ENCODE measurements around the gene RXFP1.

RXFP1 gene

DNA sequence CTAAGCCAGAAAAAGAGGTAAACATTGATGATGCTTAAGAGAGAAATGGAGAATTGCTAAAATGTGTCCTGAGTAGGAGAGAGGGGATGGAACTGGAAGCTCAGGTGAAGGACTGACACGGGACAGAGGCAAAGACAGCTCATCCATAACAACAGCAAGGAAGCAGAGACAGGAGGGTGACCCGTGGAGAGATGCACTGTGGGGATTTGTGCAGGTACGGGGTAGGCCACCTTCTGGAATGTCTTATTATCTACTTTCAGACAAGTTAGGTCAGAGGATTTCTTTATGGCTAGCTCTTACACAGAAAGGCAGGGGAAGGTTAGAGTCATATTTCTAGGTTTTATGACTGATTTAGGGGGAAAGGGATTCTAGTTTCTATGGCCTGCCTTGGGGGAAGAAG lies 31.7 kb downstream of the RXFP1 start:
- Histone ChIP-seq H3K79me2 (ENCODE audit: low read length) (no peaks in the 10 kb centered on the region), H3K9me3 (ENCODE audit: insufficient read depth, low read length) (no peaks in the 10 kb centered on the region), H3K36me3 (replicated peaks; ENCODE audit: low read depth, low read length) (no peaks in the 10 kb centered on the region), H3K4me1 (ENCODE audit: low read length) (no peaks in the 10 kb centered on the region), H3K4me2 (ENCODE audit: low read length) (no peak overlapping the region), H3K27me3 (ENCODE audit: low read depth, low read length) (no peaks in the 10 kb centered on the region), H4K20me1 (ENCODE audit: insufficient read depth, low read length) (no peaks in the 10 kb centered on the region), H3K4me3 (ENCODE audit: low read length) (no peak overlapping the region), H3K9ac (ENCODE audit: low read length) (no peak overlapping the region), H2AFZ (ENCODE audit: low read depth, low read length) (no peak overlapping the region), H3K27ac (ENCODE audit: low read length) (no peak overlapping the region)
- TF ChIP-seq, protein P1, sequence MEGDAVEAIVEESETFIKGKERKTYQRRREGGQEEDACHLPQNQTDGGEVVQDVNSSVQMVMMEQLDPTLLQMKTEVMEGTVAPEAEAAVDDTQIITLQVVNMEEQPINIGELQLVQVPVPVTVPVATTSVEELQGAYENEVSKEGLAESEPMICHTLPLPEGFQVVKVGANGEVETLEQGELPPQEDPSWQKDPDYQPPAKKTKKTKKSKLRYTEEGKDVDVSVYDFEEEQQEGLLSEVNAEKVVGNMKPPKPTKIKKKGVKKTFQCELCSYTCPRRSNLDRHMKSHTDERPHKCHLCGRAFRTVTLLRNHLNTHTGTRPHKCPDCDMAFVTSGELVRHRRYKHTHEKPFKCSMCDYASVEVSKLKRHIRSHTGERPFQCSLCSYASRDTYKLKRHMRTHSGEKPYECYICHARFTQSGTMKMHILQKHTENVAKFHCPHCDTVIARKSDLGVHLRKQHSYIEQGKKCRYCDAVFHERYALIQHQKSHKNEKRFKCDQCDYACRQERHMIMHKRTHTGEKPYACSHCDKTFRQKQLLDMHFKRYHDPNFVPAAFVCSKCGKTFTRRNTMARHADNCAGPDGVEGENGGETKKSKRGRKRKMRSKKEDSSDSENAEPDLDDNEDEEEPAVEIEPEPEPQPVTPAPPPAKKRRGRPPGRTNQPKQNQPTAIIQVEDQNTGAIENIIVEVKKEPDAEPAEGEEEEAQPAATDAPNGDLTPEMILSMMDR (IDR thresholded peaks at IDR 0.05; ENCODE audit: low read depth, low read length): no peak
- no peak for TF ChIP-seq EZH2phosphoT487 (IDR thresholded peaks at IDR 0.05; ENCODE audit: low read depth)

DNA sequence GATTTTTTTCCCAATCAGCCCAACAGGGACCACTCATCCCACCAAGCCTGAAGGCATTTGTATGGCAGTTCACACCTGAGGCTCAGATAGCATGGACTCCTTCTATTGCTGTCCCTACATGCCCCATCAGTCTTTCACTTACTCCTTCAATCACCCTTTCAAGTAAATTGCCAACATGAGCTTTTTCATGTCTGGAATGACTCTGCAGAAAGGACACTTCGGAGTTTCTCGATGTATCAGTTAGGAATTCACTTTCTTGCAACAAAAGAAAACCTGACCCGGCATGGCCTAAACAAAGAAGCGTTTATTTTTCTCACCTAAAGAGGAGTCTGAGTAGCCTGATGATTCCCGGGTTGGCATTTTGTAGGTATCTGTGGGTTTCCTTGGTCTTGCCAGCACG lies 38.6 kb downstream of the RXFP1 start:
- H3K4me3 ChIP-seq (ENCODE audit: low read length): no peak overlapping the region

DNA sequence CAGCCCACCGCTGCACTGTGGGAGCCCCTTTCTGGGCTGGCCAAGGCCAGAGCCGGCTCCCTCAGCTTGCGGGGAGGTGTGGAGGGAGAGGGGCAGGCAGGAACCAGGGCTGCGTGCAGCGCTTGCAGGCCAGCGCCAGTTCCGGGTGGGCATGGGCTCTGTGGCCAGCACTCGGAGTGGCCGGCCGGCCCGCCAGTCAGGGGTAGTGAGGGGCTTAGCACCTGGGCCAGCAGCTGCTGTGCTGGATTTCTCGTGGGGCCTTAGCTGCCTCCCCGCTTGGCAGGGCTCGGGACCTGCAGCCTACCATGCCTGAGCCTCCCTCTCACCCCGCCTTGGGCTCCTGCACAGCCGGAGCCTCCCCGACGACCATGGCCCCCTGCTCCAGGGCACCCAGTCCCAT lies 45.2 kb downstream of the RXFP1 start:
- H3K27ac ChIP-seq (ENCODE audit: low read length): no peak overlapping the region
- no peak for TF ChIP-seq EZH2phosphoT487 (IDR thresholded peaks at IDR 0.05; ENCODE audit: low read depth)
- TF ChIP-seq, protein P1 (IDR thresholded peaks at IDR 0.05; ENCODE audit: low read depth, low read length): no peak
- no peaks in the 10 kb centered on the region for H4K20me1 ChIP-seq (ENCODE audit: insufficient read depth, low read length)
- no peaks in the 10 kb centered on the region for H3K27me3 ChIP-seq (ENCODE audit: low read depth, low read length)
- H3K36me3 ChIP-seq (replicated peaks; ENCODE audit: low read depth, low read length): no peaks in the 10 kb centered on the region
- no peak overlapping the region for H3K4me2 ChIP-seq (ENCODE audit: low read length)
- no peak overlapping the region for H3K9ac ChIP-seq (ENCODE audit: low read length)
- no peaks in the 10 kb centered on the region for H3K4me1 ChIP-seq (ENCODE audit: low read length)
- H3K9me3 ChIP-seq (ENCODE audit: insufficient read depth, low read length): no peaks in the 10 kb centered on the region
- H3K79me2 ChIP-seq (ENCODE audit: low read length): no peaks in the 10 kb centered on the region
- no peak overlapping the region for H2AFZ ChIP-seq (ENCODE audit: low read depth, low read length)
- no peak overlapping the region for H3K4me3 ChIP-seq (ENCODE audit: low read length)

More for the DNA sequence above, 38.6 kb downstream of the RXFP1 start:
- Histone ChIP-seq H3K4me1 (ENCODE audit: low read length) (no peaks in the 10 kb centered on the region), H3K79me2 (ENCODE audit: low read length) (no peaks in the 10 kb centered on the region), H3K9me3 (ENCODE audit: insufficient read depth, low read length) (no peaks in the 10 kb centered on the region), H3K36me3 (replicated peaks; ENCODE audit: low read depth, low read length) (no peaks in the 10 kb centered on the region), H3K27me3 (ENCODE audit: low read depth, low read length) (no peaks in the 10 kb centered on the region), H2AFZ (ENCODE audit: low read depth, low read length) (no peak overlapping the region), H3K4me2 (ENCODE audit: low read length) (no peak overlapping the region), H3K9ac (ENCODE audit: low read length) (no peak overlapping the region), H3K27ac (ENCODE audit: low read length) (no peak overlapping the region), H4K20me1 (ENCODE audit: insufficient read depth, low read length) (no peaks in the 10 kb centered on the region)
- TF ChIP-seq, protein P1 (IDR thresholded peaks at IDR 0.05; ENCODE audit: low read depth, low read length): no peak
- TF ChIP-seq EZH2phosphoT487 (IDR thresholded peaks at IDR 0.05; ENCODE audit: low read depth): no peak

DNA sequence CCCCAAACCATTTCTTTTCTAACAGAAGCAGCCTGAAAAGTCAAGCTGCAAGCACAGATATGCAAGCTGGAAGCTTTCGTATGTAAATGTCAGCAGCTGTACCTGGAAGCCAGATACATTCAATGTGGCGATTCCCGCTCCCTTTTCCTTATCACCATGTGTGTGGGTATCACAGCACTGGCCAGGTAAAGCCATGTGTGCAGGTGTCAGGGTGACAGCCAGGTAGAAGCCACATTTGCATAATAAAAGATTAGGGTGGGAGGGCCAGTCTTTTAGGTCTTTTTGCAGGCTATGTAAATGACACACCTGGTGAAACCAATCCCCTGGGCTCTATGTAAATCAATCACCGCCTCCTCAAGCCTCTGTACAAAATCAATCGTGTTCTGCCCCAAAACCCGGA lies 50.1 kb downstream of the RXFP1 start:
- H3K27me3 ChIP-seq (ENCODE audit: low read depth, low read length): no peaks in the 10 kb centered on the region
- H3K79me2 ChIP-seq (ENCODE audit: low read length): no peaks in the 10 kb centered on the region
- H3K4me2 ChIP-seq (ENCODE audit: low read length): no peak overlapping the region
- H4K20me1 ChIP-seq (ENCODE audit: insufficient read depth, low read length): no peaks in the 10 kb centered on the region
- no peak overlapping the region for H3K27ac ChIP-seq (ENCODE audit: low read length)
- H3K9me3 ChIP-seq (ENCODE audit: insufficient read depth, low read length): no peaks in the 10 kb centered on the region
- TF ChIP-seq, protein P1 (IDR thresholded peaks at IDR 0.05; ENCODE audit: low read depth, low read length): no peak
- TF ChIP-seq EZH2phosphoT487 (IDR thresholded peaks at IDR 0.05; ENCODE audit: low read depth): no peak
- H3K4me1 ChIP-seq (ENCODE audit: low read length): no peaks in the 10 kb centered on the region
- H3K36me3 ChIP-seq (replicated peaks; ENCODE audit: low read depth, low read length): no peaks in the 10 kb centered on the region
- no peak overlapping the region for H3K9ac ChIP-seq (ENCODE audit: low read length)
- H3K4me3 ChIP-seq (ENCODE audit: low read length): no peak overlapping the region
- no peak overlapping the region for H2AFZ ChIP-seq (ENCODE audit: low read depth, low read length)
